NCI-H146 treated with DMSO at 0.1 percent for 48 hours (cell line): Measurements from ENCODE around the gene CDKN2B-AS1.
"Not testable (repeated sequence)": the region's sequence is repeated elsewhere in the genome, so short reads cannot be mapped to it uniquely, and the experiment has no call there.

ENCODE experiments used
- DNase-seq: peaks from one replicate; lab custom pipeline; 2025; ENCODE audit not compliant: unreplicated experiment; lab: John Stamatoyannopoulos, UW

CDKN2B-AS1 gene

DNA sequence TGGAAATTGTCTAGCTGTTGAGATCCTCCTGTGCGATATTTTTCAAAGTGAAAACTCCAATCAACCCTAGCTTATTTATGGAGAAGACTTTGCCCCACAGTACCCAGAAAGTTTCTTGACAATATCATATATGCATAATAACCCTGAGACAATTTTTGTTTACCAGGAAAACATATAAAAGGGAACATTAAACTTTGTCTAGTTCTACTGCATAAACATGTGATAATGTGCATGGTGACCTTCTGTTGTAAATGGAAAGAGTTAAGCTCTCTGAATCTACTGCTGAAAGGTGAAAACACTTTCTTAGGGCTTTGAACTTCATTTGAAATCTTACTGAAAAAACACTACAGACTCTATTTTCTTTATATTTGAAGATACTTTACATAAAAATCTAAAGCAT lies 46.8 kb downstream of the CDKN2B-AS1 start:
- no peak for DNase-seq

DNA sequence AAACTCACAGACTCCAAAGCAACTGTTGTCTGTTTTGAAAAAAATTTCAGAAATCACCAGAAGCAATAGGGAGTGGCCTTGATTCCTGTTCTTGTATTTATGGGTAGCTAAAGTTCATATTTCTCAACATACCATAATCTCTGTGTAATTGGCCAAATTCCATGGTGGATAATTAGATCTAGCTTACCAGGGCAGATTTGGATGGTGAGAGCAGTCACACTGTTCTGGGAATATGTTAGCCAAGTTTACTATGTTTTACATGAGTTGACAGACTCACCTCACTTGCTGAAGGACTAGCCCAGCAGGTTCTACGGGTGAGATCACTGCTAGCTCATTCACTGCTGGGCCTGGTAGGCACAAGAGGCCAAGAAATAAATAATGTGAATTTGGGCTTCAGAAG lies 47.2 kb downstream of the CDKN2B-AS1 start:
- no peak for DNase-seq

DNA sequence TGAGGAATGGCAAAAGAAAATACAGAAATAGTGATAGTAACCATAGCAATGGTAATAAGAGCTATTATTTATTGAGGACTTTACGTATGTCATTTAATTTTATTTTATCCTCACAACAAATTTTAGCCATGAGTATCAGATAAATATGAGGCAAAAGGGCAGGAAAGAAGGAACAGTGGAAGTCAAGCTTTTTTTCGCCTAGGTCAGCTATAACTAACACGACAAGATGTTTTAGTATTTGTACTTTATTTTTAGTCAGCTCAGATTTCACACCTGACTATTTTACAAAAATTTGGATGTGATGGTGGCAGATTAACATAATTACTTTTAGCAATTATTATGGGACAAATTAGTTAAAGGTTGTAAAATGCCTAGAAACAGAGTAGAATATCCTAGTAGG lies 49.3 kb downstream of the CDKN2B-AS1 start:
- DNase-seq: no peak

DNA sequence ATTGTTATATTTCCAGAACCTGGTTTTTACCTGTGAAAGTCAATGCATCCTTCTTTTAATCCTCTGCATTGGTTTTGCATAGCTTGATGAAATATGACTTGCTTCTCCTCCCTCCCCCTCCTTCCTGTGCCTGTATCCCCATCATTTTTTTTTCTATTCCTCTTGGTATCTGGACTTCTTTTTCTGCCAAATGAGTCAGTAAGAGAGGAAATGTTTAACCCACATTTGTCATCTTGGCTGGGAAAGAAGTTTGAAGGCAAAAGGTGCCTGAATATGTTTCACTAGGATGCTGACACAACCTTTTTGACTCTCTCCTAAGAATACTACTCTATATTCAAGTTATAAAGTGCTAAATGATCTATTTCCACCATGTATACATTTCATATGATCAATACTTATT lies 50.0 kb downstream of the CDKN2B-AS1 start:
- DNase-seq: no peak

DNA sequence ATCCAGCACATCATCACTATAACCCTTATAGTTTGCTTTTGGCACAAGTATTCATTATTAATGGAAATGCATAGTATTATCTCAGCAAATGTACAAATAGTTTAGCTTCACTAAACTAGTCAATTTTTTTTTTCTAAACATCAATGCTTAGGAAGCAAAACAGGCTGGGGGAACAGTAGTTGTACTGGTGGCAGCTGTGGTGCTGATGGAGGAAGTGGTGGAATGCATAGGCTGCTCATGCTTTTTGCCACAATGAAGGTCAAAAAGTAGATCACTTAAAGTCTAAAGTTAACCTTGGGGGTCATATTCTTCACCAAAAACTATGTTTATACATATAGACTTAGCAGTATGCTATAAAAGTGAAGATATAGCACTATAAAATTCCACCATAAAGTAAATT lies 50.8 kb downstream of the CDKN2B-AS1 start:
- no peak for DNase-seq

DNA sequence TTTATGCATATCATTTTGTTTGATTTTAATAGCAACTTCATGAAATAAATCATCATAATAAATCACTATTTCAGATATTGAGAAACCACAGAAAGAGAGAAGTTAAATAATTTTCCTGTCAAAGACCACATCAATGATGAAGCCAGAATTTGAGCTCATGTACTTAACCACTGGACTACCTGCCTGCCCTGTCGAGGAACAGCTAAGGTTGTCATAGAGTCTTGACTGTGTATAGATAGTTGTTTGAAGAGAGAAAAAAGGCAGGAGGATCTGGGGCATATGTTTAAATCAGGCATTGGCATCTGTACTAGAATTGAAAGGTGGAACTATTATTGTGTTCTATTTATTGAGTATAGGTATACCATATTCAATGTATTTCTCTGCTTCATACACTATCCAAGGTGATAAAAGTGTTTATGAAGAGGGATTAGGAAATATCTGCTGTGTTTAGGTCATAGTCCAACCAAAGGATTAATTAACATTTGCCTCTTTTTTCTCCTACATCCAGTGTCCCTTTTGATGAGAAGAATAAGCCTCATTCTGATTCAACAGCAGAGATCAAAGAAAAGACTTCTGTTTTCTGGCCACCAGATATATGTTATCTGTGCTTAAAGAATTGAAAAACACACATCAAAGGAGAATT lies 51.8 kb downstream of the CDKN2B-AS1 start:
- no peak for DNase-seq

DNA sequence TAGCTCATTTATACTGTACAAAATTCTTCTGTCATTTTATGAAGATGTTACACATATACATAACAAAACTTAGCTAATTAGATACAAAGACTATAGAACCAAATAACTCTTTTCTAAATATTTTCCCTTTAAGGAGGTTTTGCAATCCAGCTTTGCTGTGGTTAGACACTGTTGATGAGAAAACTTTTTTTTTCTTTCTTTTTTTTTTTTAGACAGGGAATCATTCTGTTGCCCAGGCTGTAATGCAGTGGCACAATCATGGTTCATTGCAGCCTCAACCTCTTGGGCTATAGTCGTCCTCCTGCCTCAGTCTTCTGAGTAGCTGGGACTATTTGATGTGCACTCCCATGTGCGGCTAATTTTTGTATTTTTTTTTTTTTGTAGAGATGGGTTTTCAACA lies 53.0 kb downstream of the CDKN2B-AS1 start:
- no peak for DNase-seq

DNA sequence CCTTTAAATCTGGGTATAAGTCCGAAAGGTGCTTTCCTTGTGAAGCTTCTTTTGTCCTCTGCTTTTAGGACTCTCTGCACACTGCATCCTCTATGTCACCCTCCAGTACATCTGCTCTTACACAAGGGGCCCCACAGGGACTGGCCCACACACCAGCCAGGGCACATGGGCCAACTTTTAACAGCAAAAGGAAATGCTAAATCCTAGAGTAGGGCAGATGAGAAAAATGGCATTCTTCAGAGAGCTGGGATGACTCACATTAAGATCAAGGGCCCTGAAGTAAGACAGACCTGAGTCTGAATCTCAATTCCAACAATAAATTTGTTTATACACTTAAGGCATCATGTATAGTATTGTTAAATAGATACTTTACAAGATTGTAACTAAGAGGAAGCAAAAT lies 54.8 kb downstream of the CDKN2B-AS1 start:
- no peak for DNase-seq

DNA sequence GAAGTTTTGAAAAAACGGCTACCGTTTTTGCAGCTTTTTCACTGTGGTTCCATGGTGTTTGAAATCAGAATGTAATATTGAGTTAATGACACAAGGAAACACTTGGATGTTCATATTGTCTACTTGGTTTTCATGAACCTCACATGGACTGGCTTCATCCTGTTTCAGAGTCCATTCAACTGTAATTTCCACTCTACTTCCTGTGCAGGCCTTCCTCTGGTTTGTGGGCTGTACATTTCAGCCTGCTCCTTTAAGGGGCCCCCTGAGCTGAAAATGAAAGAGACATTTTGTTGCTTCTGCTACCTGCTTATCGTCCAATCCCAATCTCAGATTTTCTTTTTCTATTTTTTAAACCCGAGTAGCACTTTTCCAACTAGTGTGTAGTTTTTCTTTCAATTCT lies 56.3 kb downstream of the CDKN2B-AS1 start:
- DNase-seq: no peak

DNA sequence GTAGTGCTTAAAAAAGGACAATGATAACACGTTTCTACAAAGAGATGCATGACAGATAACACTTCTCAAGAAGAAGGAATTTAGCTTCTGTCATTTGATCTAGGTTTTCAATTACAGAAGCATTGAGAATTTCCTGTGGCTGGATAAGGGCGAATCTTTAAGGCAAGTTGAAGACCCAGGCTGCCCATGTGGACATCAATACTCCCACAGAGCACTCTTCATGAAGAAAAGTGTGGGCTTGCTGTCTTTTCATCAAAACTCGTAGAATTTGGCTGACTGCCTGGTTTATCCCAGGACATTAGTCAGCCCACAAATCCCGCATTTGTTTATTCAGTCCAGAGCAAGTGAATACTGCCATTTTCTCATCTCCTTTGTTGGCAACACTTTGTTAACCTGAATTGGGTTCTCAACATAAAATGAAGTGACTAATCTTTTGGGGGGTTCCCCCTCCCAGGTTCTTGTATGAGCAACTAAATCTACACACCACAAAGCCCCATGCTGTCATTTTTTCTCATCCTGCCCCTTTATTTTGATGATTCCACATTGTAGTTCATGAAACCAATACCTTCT lies 57.9 kb downstream of the CDKN2B-AS1 start:
- no peak for DNase-seq

DNA sequence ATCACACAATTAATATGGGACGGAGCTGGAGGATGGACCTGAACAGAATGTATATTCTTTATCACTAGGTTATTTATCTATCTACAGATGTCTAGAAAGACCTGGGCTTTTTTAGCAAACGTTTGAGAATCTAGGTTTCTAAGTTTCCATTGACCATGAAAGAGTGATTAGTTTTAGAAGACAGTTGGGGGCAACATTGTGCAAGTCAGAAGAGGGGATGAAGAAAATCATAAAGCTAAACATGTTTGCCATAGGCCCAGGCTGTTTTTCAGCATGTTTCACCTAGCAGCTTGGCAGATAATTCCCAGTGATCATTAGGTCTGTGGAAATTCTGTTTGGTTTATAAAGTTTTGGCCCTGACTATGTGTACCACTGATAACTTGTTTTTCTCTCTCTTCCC lies 58.6 kb downstream of the CDKN2B-AS1 start:
- DNase-seq: no peak

DNA sequence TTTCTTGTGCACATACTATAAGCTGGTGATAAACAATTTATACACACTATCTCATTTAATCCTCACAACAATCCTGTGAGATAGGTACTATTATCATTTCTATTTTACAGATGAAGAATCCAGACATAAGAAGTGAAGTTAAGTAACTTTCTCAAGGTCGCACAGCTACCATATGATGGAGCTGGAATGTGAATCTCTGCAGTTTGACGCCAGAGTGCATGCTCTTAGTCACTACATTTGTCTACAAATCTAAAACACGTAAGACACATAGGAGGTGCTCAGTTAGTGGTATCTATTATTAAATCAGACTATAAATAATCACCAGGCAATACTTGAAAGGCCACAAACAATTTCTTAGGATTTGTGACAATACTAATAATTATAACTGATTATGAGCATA lies 59.5 kb downstream of the CDKN2B-AS1 start:
- no peak for DNase-seq

DNA sequence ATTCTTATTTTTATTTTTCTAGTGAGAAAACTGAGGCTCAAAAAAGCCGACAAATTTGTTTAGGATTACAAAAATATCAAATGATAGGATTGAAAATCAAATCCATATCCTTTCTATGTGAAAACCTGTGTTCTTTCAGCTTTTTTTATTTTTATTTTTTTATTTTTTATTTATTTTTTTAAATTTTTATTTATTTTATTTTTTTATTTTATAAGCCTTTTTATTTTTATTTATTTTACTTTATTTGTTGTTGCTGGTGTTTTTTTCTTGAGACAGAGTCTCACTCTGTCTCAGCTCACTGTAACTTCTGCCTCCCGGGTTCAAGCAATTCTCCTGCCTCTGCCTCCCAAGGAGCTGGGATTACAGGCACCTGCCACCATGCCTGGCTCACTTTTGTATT lies 59.9 kb downstream of the CDKN2B-AS1 start:
- DNase-seq: no peak

DNA sequence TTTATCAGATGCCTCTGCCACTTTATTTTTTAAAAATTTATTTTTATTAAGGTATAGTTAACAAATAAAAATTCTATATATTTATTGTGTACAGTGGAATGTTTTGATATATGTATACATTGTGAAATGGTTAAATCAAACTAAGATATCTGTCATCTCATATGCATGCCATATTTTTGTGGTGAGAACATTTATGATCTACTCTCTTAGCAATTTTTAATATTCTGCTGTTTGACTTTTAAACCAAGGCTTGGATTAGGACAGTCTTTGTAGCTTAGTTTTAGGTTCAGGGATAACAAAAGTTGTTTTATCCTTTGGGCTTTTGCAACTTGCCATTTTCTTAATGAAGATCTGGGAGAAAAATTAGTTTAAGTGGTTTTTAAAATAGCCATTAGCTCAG lies 60.5 kb downstream of the CDKN2B-AS1 start:
- DNase-seq: no peak

DNA sequence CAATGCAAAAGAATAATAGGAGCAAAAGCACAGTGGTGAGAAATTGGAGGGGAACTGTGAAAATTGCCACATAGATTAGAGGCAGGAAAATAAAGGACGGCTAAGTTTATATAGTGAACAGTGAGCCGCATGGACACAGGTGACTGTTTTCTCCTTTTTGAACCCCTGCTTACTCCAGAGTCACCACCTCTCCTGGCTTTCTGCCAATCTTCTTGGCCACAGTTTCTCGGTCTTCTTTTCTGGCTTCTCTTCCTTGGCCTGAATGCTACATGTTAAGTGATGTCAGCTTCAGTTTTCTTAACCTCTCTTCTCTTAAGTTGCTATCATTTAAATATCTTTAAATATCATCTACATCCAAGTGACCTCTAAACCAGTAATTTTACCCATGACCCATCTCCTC lies 61.8 kb downstream of the CDKN2B-AS1 start:
- DNase-seq: no peak

DNA sequence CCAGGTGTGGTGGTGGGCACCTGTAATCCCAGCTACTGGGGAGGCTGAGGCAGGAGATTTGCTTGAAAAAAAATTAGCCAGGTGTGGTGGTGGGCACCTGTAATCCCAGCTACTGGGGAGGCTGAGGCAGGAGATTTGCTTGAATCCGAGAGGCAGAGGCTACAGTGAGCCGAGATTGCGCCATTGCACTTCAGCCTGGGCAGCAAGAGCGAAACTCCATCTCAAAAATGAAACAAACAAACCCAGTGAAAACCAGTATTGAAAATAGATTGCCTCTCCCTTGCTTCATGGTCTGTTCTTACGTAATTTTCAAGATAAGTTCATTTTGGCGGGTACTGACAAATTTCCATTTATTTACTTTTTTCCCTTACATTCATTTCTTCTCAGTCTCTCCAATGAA lies 63.4 kb downstream of the CDKN2B-AS1 start:
- not testable (repeated sequence) for DNase-seq

DNA sequence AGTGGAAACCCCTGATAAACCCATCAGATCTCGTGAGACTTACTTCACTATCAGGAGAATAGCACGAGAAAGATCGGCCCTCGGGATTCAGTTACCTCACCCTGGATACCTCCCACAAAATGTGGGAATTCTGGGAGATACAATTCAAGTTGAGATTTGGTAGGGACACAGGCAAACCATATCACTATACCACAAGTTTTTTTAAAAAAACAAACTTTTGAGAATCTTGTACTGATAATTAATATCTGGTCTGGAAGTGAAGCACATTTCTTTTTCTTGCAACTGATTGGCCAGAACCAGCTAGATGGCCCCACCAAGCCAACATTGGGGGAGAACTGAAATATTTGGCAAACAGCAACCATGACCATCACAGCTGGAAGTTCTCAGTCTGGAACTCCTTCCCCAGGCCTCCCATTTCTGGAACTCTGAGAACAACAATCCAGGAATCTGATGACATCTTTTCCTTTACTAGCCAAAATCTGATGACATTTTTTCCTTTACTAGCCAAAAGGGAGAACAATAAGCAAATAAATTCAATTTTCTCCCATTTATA lies 66.3 kb downstream of the CDKN2B-AS1 start:
- DNase-seq: no peak

DNA sequence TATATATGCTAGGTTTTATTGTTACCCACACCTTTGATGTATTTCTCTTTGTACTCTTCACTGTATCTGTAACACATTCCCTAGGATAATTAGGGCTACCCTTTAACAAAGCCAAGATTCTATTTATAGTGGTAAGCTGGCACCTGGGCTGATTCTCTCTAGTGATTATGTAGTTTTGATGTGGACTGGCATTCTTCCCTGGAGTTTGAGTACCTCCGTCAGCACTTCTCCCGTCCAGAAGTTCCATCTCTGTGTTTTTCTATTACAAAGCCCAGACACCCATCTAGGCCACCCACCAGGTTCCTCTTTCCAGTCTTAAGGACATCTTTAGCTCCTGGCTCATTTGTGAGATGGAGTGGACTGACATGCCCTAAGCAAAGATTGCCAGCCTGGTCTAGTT lies 70.4 kb downstream of the CDKN2B-AS1 start:
- DNase-seq: no peak

DNA sequence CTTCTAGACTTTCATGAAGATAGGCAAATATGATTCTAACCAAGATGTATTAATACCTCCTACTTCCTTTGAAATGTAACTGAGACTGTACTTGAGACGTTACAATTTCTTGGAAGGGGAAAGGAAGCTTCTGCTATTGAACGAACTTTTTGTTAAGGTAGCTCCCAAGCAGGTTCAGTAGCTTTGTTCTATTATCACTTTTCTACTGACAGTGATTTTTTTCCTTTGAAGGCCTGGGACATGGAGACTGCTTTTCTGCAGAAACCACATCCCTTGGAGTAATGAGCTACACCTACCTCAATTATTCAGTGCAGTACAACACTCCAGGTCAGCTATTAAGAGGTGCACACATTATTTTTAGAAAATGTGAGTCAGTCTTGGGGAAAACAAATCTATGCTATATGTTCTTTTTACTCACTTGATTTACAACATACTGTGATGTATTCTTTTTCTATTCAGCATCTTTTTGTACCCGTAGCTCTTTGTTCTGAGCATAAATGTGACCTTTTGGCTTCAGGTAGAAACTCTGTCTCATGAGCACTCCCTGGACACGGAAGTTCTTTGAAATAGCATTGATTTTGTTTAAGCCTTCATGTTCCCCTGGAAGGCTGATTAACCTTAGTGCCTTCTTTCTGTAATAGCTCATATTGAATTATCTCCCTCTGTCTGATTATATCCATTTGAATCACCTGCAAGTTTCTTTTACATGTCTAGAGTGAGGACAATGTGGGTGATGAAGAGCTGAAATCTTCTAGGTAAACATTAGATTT lies 71.0 kb downstream of the CDKN2B-AS1 start:
- DNase-seq: no peak

DNA sequence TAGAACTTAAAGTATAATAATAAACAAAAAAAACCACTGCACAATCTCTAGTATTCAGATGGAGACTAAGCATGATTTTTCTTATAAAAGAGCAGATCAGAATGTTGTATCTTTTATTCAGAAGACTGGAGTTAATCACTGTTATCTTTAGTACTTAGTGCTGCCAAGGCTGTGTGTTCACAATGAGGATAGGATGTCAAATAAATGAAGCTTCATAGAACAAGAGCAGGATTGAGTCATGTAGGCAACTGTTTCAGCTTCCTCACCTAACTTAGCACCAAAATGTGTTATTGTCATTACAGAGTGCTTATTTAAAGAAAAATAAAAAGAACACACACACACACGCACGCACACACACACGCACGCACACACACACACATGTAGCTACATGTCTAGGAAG lies 72.6 kb downstream of the CDKN2B-AS1 start:
- DNase-seq: no peak

DNA sequence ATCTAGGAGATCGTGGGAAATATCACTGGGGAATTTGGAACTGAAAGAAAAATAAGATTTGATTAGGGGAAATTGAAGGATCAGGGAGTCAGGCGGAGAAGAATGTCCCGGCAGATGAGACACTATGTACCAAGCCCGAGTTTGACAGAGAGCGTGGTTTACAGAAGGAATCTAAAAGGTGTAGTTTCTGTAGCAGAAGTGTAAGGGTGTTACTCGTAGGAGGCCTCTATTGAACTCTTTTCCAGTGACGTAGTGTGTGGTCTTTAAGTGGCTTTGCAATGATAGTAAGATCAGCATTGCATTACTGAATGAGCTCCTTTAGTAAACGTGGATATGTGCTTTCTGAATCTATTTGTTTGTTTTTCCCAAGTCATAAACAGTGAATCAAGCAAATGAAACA lies 73.8 kb downstream of the CDKN2B-AS1 start:
- no peak for DNase-seq

DNA sequence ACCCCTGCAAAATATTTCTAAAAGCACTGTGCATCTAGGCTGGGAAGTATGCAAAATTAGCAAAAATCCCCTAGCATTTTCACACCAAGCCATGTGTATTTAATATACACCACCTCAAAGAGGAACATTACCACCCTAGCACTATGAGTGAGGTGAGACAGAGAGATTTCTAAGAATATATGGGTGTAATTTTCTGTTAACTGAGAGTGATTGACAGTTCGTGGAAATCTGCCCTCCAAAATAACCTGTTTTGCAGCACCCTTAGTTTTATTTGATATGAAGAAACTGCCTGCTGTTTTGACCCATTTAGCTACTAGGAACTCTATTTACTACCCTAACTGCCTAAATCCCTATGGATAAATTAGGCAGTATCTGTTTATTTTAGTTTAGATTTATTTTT lies 78.8 kb downstream of the CDKN2B-AS1 start:
- no peak for DNase-seq
